Posterior cingulate gyrus (tissue), 11 donors: ENCODE measurements around the gene ZFP62.

Experiments
- DNase-seq, 10 donors: peaks; one replicate each; pipeline versions ENCODE4 v3.0.0 to v3.0.0-alpha.2; 2020 to 2021; ENCODE audit warnings: mixed read lengths in 3 of 10
- intact Hi-C: fragments of 100-400 bp; cut with DNase I; formaldehyde crosslinking; loops from one replicate; pipeline ENCODE4 v1.15.1; 2023

Gene ZFP62

GRCh38 chr5:180870276-180871068, 9.4 kb upstream of the ZFP62 start:
- intact Hi-C loops = no loop called here

GRCh38 chr5:180869587-180869986, 8.5 kb upstream of the ZFP62 start:
- DNase-seq = peak in 1 of 10 donors; percentile 27
- intact Hi-C loops = loop anchor here (2.0 to 10.0 kb wide), 2 partner anchors 85 to 315 kb away; no protein-coding TSS in a partner anchor

More at GRCh38 chr5:180870276-180871068, 9.4 kb upstream of the ZFP62 start:
- DNase-seq = no peak

- intact Hi-C loops = loop anchor here (2.0 to 10.0 kb wide), 2 partner anchors 84 to 316 kb away; no protein-coding TSS in a partner anchor
- DNase-seq = peak; percentile 50 to 95 (median 82)
Measured at GRCh38 chr5:180868960-180869359, 7.9 kb upstream of the ZFP62 start.

DNA sequence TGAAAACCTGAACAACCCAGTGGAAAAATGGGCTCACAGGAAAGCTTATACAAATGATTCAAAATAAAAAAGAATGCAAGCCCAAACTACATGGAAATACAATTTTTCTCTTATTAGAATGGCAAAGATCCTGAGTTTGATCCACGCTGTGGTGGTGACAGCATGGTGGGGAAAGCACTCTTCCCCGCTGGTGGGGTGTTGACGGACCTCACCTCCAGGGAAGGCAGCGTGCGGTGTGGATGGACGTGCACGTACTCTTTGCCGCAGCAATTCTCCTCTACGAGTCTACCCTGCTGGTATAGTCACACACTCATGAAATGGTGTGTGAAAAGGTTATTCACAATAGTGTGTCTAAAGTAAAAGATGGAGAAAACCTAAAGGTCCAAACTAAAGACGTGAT, 5.9 kb upstream of the ZFP62 start:
- intact Hi-C loops = loop anchor here (10.0 kb wide), 1 partner anchor 318 kb away; no protein-coding TSS in a partner anchor
- DNase-seq = no peak

GRCh38 chr5:180865981-180866695, 5.1 kb upstream of the ZFP62 start:
- intact Hi-C loops = loop anchor here (10.0 kb wide), 1 partner anchor 319 kb away; no protein-coding TSS in a partner anchor
- DNase-seq = no peak

GRCh38 chr5:180862645-180863044, 1.6 kb upstream of the ZFP62 start:
- no peak for DNase-seq
- intact Hi-C loops = loop anchor here (5.0 to 10.0 kb wide), 3 partner anchors 50 to 360 kb away; partner anchors contain the start of gene TRIM41

- intact Hi-C loops = loop anchor here (5.0 to 10.0 kb wide), 3 partner anchors 48 to 362 kb away; partner anchors contain the start of gene TRIM41
- peak in 1 of 10 donors; percentile 79 for DNase-seq
Measured at GRCh38 chr5:180860273-180860886, 696 bp downstream of the ZFP62 start.

DNA sequence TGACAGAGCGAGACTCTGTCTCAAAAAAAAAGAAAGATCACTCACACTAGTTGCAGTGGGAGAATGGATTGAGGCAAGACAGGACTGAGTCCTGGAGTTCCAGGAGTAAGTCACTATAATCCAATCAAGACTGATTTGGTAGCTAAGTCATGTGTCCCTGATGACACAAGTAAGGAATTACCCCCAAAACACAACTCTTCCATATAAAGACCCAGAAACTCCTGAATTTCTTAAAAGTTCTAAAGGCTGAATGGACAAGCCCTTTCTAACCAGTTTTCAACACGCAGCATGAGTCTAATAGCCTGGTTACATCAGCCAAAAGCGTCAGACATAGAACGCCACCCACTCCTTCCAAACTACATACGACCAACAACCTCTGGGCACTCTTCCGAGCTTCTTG, 2.5 kb downstream of the ZFP62 start:
- intact Hi-C loops = no loop called here
- DNase-seq = no peak

GRCh38 chr5:180853848-180854176, 7.3 kb downstream of the ZFP62 start:
- intact Hi-C loops = no loop called here
- DNase-seq = no peak

GRCh38 chr5:180853121-180853847, 7.8 kb downstream of the ZFP62 start:
- intact Hi-C loops = no loop called here
- DNase-seq = no peak

DNA sequence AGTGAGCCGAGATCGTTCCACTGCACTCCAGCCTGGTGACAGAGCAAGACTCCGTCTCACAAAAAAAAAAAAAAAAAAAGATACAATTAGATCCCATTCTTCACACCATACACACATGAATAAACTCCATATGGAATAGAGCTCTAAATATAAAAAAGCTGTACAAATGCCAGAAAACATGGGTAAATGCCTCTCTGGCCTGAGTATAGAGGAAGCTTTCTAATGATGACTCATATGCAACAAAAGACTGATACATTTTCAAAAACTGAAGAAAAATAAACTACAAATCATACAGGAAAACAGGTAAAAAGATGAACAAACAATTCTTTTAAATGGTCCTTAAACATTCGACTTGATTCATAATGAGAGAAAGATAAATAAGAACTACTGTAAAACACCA, 8.6 kb downstream of the ZFP62 start:
- DNase-seq = no peak
- intact Hi-C loops = no loop called here

GRCh38 chr5:180850434-180851078, 10.5 kb downstream of the ZFP62 start:
- intact Hi-C loops = no loop called here
- no peak for DNase-seq

DNA sequence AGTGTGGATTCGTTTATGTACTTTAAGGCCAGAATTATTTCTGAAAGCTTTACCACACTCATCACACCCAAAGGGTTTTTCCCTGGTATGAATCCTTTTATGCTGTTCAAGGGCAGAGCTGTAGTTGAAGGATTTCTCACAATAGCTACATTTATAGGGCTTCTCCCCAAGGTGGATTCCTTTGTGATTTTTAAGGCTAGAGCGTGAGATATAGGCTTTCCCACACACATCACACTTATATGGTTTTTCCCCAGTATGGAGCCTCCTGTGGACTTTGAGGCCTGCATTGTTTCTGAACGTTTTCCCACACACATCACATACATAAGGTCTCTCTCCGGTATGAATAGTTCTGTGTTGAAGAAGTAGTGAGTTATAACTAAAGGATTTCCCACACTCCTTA, 11.2 kb downstream of the ZFP62 start:
- no peak for DNase-seq
- intact Hi-C loops = no loop called here

DNA sequence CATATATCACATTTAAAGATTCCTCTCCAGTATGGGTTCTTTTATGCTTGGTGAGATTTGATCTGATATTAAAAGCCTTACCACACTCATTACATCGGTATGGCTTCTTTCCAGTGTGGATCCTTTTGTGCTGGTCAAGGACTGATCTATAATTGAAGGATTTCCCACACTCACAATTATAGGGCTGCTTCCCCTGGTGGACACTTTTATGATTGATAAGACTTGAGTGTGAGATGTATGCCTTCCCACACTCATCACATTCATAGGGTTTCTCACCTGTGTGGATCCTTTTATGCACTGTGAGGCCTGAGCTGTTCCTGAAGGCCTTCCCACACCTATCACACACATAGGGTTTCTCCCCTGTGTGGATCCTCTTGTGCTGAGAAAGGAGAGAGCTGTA, 12.2 kb downstream of the ZFP62 start:
- intact Hi-C loops = no loop called here
- DNase-seq = no peak

GRCh38 chr5:180848265-180848664, 12.8 kb downstream of the ZFP62 start:
- intact Hi-C loops = no loop called here
- DNase-seq = no peak

DNA sequence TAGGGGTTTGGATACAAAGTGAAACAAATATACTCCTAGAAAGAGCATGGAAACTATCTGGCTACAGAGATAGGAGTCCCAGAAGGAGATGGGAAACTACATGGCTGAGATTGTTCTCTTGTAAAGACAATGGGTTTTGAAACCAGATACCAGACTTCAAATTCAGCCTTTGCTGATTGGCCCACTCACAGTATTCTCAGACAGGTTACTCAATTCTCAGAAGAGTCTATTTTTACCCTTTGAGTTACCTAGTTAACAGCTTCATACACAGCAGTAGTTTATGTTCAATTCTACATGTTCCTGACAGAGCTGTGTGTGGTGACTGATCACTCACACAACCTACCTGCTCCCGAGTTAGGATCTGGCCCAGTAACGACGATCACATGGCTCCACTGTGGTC, 14.1 kb downstream of the ZFP62 start:
- intact Hi-C loops = no loop called here
- DNase-seq = no peak

GRCh38 chr5:180844858-180845257, 16.2 kb downstream of the ZFP62 start:
- DNase-seq = no peak
- intact Hi-C loops = no loop called here

DNA sequence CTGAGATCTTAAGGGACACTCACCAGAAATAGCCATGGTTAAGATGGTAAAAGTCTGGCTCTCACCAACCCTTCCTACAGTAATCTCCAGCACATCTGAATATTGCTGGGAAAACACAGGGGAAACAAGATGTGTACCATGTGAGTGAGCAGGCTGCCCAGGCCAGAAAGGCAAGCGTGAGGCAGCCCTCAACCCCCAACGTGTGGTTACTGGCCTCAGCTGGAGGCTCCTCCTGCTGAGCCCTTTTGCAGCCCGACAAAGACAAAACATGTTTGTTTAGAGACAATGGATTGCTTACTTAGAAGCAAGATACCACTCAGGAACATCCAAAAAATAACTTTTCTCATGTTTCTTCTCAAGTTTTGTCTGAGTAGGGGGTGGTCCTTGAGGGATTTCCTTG, 16.6 kb downstream of the ZFP62 start:
- no peak for DNase-seq
- intact Hi-C loops = no loop called here

DNA sequence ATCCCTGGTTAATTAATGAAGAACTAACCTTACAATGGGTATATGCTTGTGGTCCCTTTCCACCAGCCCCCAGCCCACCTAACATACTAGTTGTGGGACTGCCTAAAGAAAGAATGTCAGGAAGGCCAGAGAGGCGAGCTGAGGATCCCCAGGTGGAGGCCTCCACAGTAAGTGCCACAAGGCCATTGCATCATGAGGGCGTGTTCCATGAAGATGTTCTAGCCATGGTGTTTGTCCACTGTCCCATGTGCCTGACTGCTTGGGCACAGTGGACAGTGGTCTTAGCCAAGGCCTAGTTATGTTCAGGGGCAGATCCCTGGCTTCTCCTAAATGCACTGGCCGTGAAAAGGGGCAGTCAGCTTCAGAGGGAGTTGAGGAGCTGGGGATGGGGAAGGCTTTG, 21.1 kb downstream of the ZFP62 start:
- intact Hi-C loops = no loop called here

GRCh38 chr5:180839227-180839626, 21.8 kb downstream of the ZFP62 start:
- intact Hi-C loops = no loop called here
- no peak for DNase-seq

More for the DNA sequence above, 21.1 kb downstream of the ZFP62 start:
- no peak for DNase-seq
